Measurements from ENCODE around the gene APH1B. TPM values are rescaled to one million over a fixed set of nuclear protein-coding genes. Genes with fewer than 3 reads are reported as not detected.

The APH1B gene
- total and polyA plus RNA-seq, 8 donors = 24.0 to 32.2 (median 29.4) TPM

- ATAC-seq (no peak), DNase-seq (no peak)
- Histone ChIP-seq H3K4me1 (no peaks in the 10 kb centered on the region), H3K36me3 (peaks cover 0 to 74% of the 10 kb centered on the region in 2 donors), H3K27me3 (no peaks in the 10 kb centered on the region), H3K9me3 (no peaks in the 10 kb centered on the region), H3K4me3 (no peak overlapping the region), H3K27ac (no peak overlapping the region)
- intact Hi-C loops (cut with DNase I) = no loop called here
- TF ChIP-seq CTCF (IDR thresholded peaks at IDR 0.05) = no peak
Observed at GRCh38 chr15:63264688-63265293, 12.6 kb upstream of the APH1B start.

DNA sequence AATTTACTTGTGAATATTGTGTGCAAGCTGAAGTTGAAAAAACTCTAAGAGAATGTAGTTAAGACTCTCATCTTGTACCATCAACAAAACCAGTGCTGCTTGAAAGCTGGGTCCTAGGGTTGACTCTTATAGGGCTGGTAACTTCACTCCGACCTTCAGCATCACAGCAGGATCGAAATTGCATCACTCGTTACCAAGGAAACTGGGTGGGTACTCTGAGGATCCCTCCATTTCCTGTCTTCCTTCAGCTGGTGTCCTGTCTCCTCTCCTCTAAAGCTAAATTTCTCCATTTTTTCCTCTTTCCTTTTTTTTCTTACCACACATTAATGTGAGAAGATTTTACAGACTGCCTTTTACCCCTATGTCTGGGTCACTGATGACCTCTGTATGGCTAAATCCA lies 3.0 kb upstream of the APH1B start:
- DNase-seq (no peak), ATAC-seq (no peak)
- H3K27me3 ChIP-seq = no peaks in the 10 kb centered on the region
- intact Hi-C loops (cut with DNase I) = no loop called here
- peaks cover 3 to 18% of the 10 kb centered on the region in 2 donors for H3K4me1 ChIP-seq
- no peak for TF ChIP-seq CTCF (IDR thresholded peaks at IDR 0.05)
- H3K36me3 ChIP-seq = peaks cover 0 to 7% of the 10 kb centered on the region in 2 donors
- no peak overlapping the region for H3K4me3 ChIP-seq
- H3K27ac ChIP-seq = no peak overlapping the region
- H3K9me3 ChIP-seq = no peaks in the 10 kb centered on the region

DNA sequence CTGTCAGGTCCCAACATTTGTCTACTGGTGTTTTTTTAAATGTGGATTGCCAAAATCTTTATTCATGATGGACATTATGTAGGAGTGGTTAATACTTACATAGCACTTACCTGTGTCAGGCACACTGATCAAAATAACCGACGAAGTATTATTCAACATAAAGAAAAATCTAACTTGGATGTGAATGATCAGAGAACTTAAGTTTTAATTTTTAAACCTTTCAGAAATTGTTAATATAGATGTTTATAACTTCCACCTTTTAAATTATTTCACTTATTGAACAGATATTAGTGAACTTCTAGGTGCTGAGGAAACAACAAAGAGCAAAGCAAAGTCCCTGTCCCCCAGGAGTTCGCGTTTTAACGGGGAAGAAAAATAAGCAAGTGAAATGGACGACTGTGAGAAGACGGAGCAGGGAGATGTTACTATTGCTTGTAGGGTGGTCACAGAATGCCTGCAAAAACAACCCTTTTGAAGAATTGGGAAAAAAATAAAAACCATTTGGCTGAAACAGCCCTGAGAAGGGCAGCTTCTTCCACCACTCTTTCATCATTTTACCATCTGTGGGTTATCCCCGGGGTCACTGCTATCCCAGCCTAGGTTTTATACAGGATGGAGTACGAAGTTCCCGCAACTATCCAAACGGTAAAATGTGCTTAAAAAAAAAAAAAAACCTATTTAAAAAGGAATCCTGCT lies 915 bp upstream of the APH1B start:
- Histone ChIP-seq H3K36me3 (peaks cover 0 to 4% of the 10 kb centered on the region in 2 donors), H3K27ac (peak overlapping the region; percentile 79 to 81), H3K4me1 (peaks cover 5 to 24% of the 10 kb centered on the region in 2 donors), H3K4me3 (peak overlapping the region; percentile 67 to 68), H3K9me3 (no peaks in the 10 kb centered on the region), H3K27me3 (no peaks in the 10 kb centered on the region)
- no peak for TF ChIP-seq CTCF (IDR thresholded peaks at IDR 0.05)
- intact Hi-C loops (cut with DNase I) = loop anchor here in 1 of 2 donors (5.0 kb wide), 1 partner anchor 89 kb away; the partner anchor contains the start of gene RAB8B
- peak; percentile 2 for ATAC-seq
- DNase-seq = no peak

DNA sequence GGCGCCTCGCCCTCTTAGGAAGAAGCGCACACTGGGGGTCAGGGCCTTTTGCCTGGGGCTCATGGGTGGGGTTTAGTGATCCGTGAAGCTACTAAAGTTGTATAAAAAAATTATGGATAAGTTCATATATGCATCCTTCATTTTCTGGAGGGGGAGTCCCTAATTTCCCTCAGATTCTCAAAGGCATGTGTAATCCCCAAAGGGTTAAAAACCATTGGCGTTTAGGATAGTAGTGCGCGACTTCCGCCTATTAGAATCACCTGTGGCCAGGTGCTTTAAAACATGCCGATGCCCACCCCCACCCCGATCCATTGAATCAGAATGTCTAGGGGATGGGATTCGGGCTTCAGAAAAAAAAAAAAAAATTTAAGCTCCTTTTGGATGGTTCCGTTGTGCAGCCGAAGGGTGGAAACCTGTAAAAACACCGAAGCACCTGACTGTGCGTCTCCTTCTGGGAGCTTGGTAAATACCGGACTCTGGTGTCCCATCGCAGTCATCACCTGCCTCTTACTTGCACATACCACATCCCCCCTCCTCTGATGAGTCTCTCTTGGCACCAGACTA lies 570 bp downstream of the APH1B start:
- Histone ChIP-seq H3K36me3 (peaks cover 0 to 4% of the 10 kb centered on the region in 2 donors), H3K27me3 (no peaks in the 10 kb centered on the region), H3K9me3 (no peaks in the 10 kb centered on the region), H3K4me1 (peaks cover 14 to 39% of the 10 kb centered on the region in 2 donors), H3K4me3 (peak overlapping the region; percentile 67 to 68), H3K27ac (peak overlapping the region; percentile 82 to 84)
- no peak for TF ChIP-seq CTCF (IDR thresholded peaks at IDR 0.05)
- ATAC-seq (peak; percentile 28), DNase-seq (no peak)
- intact Hi-C loops (cut with DNase I) = loop anchor here in 1 of 2 donors (5.0 kb wide), 1 partner anchor 91 kb away; the partner anchor contains the start of gene RAB8B

GRCh38 chr15:63283126-63283525 lies 5.7 kb downstream of the APH1B start:
- H3K4me1 ChIP-seq = peaks cover 11 to 49% of the 10 kb centered on the region in 2 donors
- no peak for TF ChIP-seq CTCF (IDR thresholded peaks at IDR 0.05)
- no peak overlapping the region for H3K4me3 ChIP-seq
- no peaks in the 10 kb centered on the region for H3K9me3 ChIP-seq
- intact Hi-C loops (cut with DNase I) = no loop called here
- H3K36me3 ChIP-seq = peaks cover 0 to 24% of the 10 kb centered on the region in 2 donors
- peak; percentile 42 for ATAC-seq
- peak overlapping the region; percentile 28 to 82 for H3K27ac ChIP-seq
- peak in 2 of 4 donors; percentile 66 to 89 for DNase-seq
- H3K27me3 ChIP-seq = no peaks in the 10 kb centered on the region

Measured in left lung (tissue), 10 donors.